ENCODE data around the gene PABPC1L.

DNA sequence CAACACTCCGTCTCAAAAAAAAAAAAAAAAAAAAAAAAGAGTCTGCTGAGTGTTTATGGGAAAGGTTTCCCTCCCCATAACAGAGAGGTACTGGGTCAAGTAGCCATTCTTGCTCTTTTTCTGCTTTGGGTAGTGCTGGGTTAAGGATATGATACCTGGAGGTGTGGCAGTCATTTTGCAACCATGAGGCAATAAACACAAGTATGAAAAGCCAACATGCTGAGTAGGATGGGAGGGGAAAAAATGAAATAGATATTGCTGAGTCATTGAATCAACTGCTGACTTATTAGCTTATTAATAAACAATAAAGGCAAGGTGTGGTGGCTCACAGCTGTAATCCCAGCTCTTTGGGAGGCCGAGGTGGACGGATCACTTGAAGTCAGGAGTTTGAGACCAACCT is 52.6 kb downstream of the PABPC1L start:
- no peak for TF ChIP-seq TEAD4 (CRISPR knock-in tag; IDR thresholded peaks at IDR 0.05)
- TF ChIP-seq CTCF (IDR thresholded peaks at IDR 0.05): no peak
- TF ChIP-seq, protein P1, sequence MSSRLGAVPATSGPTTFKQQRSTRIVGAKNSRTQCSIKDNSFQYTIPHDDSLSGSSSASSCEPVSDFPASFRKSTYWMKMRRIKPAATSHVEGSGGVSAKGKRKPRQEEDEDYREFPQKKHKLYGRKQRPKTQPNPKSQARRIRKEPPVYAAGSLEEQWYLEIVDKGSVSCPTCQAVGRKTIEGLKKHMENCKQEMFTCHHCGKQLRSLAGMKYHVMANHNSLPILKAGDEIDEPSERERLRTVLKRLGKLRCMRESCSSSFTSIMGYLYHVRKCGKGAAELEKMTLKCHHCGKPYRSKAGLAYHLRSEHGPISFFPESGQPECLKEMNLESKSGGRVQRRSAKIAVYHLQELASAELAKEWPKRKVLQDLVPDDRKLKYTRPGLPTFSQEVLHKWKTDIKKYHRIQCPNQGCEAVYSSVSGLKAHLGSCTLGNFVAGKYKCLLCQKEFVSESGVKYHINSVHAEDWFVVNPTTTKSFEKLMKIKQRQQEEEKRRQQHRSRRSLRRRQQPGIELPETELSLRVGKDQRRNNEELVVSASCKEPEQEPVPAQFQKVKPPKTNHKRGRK (CRISPR knock-in tag; IDR thresholded peaks at IDR 0.05; ENCODE audit: borderline replicate concordance): no peak
- TF ChIP-seq RELA (CRISPR knock-in tag; IDR thresholded peaks at IDR 0.05; ENCODE audit: borderline replicate concordance): no peak
- no peak for TF ChIP-seq ETV6 (CRISPR knock-in tag; IDR thresholded peaks at IDR 0.05)
- no peak for TF ChIP-seq ZNF317 (CRISPR knock-in tag; IDR thresholded peaks at IDR 0.05; ENCODE audit: borderline replicate concordance, low read depth)
- no peak for TF ChIP-seq E2F5 (CRISPR knock-in tag; IDR thresholded peaks at IDR 0.05)
- TF ChIP-seq FOXK1 (CRISPR knock-in tag; IDR thresholded peaks at IDR 0.05): no peak
- TF ChIP-seq, protein P2, sequence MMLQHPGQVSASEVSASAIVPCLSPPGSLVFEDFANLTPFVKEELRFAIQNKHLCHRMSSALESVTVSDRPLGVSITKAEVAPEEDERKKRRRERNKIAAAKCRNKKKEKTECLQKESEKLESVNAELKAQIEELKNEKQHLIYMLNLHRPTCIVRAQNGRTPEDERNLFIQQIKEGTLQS (CRISPR knock-in tag; conservative IDR thresholded peaks at IDR 0.05): no peak
- no peak for TF ChIP-seq USF1 (CRISPR knock-in tag; IDR thresholded peaks at IDR 0.05)
- TF ChIP-seq MYBL2 (CRISPR knock-in tag; IDR thresholded peaks at IDR 0.05): no peak

All from WTC11 (cell line).